Liver (tissue), 3 donors: ENCODE data around the gene TKTL1.

Source experiments
- FOXA1 ChIP-seq: IDR thresholded peaks from 2 replicates; pipeline ENCODE4 v1.6.1; 2016; ENCODE audit warnings: antibody characterized with exemption
- FOXA2 ChIP-seq: IDR thresholded peaks from 2 replicates; pipeline ENCODE4 v1.6.1; 2016; ENCODE audit warnings: antibody characterized with exemption
- GABPA ChIP-seq, 2 donors: IDR thresholded peaks in 1 of 2; conservative IDR thresholded peaks in 1 of 2; 2 replicates each; pipeline ENCODE4 v1.6.1; 2016; ENCODE audit warnings: antibody characterized with exemption in 2 of 2, mild to moderate bottlenecking in 1 of 2, moderate library complexity in 1 of 2
- JUND ChIP-seq, 2 donors: IDR thresholded peaks; 2 replicates each; pipeline ENCODE4 v1.6.1; 2016; ENCODE audit warnings: antibody characterized with exemption in 2 of 2
- RAD21 ChIP-seq, 2 donors: IDR thresholded peaks; 2 replicates each; pipeline ENCODE4 v1.6.1; 2016; ENCODE audit warnings: antibody characterized with exemption in 2 of 2, mild to moderate bottlenecking in 2 of 2
- YY1 ChIP-seq: IDR thresholded peaks from 2 replicates; pipeline ENCODE4 v1.6.1; 2016; ENCODE audit warnings: antibody characterized with exemption, mild to moderate bottlenecking
- TF ChIP-seq, protein P1 (sequence below): fragments of 150-350 bp; IDR thresholded peaks from 2 replicates; pipeline ENCODE4 v1.5.1; 2017; ENCODE audit warnings: improper control_type of control experiment, low read depth, low read length; ENCODE audit not compliant: missing input control
- TF ChIP-seq, protein P2 (sequence below): IDR thresholded peaks from 2 replicates; pipeline ENCODE4 v1.6.1; 2016; ENCODE audit warnings: antibody characterized with exemption
- TF ChIP-seq, protein P3 (sequence below): IDR thresholded peaks from 2 replicates; pipeline ENCODE4 v1.6.1; 2016; ENCODE audit warnings: antibody characterized with exemption, mild to moderate bottlenecking
- TF ChIP-seq, protein P4 (sequence below): IDR thresholded peaks from 2 replicates; pipeline ENCODE4 v1.6.1; 2016; ENCODE audit warnings: antibody characterized with exemption
- TF ChIP-seq, protein P5 (sequence below): IDR thresholded peaks from 2 replicates; pipeline ENCODE4 v1.6.1; 2016; ENCODE audit warnings: antibody characterized with exemption
- donor health status: healthy.
- donor health status: healthy.

DNA sequence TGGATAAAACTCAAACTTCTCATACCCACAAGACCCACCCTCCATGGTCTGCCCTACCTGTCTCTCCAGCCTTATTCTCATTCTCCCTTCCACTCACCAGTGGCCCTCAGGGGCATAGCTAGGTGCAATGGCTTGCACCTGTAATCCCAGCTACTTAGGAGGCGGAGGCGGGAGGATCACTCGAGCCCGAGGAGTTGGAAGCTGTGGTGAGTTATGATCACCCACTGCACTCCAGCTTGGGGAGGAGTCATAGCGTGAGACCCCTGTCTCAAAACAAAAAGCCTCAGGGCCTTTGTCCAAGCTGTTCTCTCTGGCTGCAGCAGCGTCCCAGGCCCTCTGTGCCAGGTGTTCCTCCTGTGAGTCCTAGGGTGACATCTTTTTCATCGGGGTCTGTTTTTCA lies 16.5 kb downstream of the TKTL1 start:
- TF ChIP-seq JUND (IDR thresholded peaks at IDR 0.05) (no peak), RAD21 (IDR thresholded peaks at IDR 0.05) (no peak), FOXA1 (no peak), GABPA (IDR thresholded peaks at IDR 0.05 in 1 of 2, conservative IDR thresholded peaks at IDR 0.05 in 1 of 2) (no peak), FOXA2 (no peak), YY1 (no peak)
- TF ChIP-seq, protein P1, sequence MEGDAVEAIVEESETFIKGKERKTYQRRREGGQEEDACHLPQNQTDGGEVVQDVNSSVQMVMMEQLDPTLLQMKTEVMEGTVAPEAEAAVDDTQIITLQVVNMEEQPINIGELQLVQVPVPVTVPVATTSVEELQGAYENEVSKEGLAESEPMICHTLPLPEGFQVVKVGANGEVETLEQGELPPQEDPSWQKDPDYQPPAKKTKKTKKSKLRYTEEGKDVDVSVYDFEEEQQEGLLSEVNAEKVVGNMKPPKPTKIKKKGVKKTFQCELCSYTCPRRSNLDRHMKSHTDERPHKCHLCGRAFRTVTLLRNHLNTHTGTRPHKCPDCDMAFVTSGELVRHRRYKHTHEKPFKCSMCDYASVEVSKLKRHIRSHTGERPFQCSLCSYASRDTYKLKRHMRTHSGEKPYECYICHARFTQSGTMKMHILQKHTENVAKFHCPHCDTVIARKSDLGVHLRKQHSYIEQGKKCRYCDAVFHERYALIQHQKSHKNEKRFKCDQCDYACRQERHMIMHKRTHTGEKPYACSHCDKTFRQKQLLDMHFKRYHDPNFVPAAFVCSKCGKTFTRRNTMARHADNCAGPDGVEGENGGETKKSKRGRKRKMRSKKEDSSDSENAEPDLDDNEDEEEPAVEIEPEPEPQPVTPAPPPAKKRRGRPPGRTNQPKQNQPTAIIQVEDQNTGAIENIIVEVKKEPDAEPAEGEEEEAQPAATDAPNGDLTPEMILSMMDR = no peak
- TF ChIP-seq, protein P2, sequence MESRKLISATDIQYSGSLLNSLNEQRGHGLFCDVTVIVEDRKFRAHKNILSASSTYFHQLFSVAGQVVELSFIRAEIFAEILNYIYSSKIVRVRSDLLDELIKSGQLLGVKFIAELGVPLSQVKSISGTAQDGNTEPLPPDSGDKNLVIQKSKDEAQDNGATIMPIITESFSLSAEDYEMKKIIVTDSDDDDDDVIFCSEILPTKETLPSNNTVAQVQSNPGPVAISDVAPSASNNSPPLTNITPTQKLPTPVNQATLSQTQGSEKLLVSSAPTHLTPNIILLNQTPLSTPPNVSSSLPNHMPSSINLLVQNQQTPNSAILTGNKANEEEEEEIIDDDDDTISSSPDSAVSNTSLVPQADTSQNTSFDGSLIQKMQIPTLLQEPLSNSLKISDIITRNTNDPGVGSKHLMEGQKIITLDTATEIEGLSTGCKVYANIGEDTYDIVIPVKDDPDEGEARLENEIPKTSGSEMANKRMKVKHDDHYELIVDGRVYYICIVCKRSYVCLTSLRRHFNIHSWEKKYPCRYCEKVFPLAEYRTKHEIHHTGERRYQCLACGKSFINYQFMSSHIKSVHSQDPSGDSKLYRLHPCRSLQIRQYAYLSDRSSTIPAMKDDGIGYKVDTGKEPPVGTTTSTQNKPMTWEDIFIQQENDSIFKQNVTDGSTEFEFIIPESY = no peak
- TF ChIP-seq, protein P3, sequence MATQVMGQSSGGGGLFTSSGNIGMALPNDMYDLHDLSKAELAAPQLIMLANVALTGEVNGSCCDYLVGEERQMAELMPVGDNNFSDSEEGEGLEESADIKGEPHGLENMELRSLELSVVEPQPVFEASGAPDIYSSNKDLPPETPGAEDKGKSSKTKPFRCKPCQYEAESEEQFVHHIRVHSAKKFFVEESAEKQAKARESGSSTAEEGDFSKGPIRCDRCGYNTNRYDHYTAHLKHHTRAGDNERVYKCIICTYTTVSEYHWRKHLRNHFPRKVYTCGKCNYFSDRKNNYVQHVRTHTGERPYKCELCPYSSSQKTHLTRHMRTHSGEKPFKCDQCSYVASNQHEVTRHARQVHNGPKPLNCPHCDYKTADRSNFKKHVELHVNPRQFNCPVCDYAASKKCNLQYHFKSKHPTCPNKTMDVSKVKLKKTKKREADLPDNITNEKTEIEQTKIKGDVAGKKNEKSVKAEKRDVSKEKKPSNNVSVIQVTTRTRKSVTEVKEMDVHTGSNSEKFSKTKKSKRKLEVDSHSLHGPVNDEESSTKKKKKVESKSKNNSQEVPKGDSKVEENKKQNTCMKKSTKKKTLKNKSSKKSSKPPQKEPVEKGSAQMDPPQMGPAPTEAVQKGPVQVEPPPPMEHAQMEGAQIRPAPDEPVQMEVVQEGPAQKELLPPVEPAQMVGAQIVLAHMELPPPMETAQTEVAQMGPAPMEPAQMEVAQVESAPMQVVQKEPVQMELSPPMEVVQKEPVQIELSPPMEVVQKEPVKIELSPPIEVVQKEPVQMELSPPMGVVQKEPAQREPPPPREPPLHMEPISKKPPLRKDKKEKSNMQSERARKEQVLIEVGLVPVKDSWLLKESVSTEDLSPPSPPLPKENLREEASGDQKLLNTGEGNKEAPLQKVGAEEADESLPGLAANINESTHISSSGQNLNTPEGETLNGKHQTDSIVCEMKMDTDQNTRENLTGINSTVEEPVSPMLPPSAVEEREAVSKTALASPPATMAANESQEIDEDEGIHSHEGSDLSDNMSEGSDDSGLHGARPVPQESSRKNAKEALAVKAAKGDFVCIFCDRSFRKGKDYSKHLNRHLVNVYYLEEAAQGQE = no peak
- TF ChIP-seq, protein P4, sequence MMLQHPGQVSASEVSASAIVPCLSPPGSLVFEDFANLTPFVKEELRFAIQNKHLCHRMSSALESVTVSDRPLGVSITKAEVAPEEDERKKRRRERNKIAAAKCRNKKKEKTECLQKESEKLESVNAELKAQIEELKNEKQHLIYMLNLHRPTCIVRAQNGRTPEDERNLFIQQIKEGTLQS = no peak
- TF ChIP-seq, protein P5, sequence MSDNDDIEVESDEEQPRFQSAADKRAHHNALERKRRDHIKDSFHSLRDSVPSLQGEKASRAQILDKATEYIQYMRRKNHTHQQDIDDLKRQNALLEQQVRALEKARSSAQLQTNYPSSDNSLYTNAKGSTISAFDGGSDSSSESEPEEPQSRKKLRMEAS = no peak
